K562 (cell line): ENCODE measurements around the gene AMZ2. TPM values are rescaled to one million over a fixed set of nuclear protein-coding genes. Genes with fewer than 3 reads are reported as not detected.
"Not testable (repeated sequence)": the region's sequence is repeated elsewhere in the genome, so short reads cannot be mapped to it uniquely, and the experiment has no call there.

ENCODE experiments used
- BCOR ChIP-seq: fragments of 450-650 bp; IDR thresholded peaks from 2 replicates; pipeline ENCODE4 v1.6.1; 2016
- EHMT2 ChIP-seq: fragments of 450-650 bp; IDR thresholded peaks from 2 replicates; pipeline ENCODE4 v1.6.1; 2018; ENCODE audit warnings: antibody characterized with exemption
- ELF4 ChIP-seq: fragments of 450-650 bp; formaldehyde crosslinking; IDR thresholded peaks from 2 replicates; pipeline ENCODE4 v1.4.0; 2022; ENCODE audit warnings: missing genetic modification characterization
- EP300 ChIP-seq: IDR thresholded peaks from 2 replicates; pipeline ENCODE4 v1.6.1; 2012; ENCODE audit warnings: low read length, improper control_type of control experiment
- EP400 ChIP-seq: fragments of 450-650 bp; IDR thresholded peaks from 2 replicates; pipeline ENCODE4 v1.6.1; 2017; ENCODE audit warnings: antibody characterized with exemption, mild to moderate bottlenecking, moderate library complexity
- FOXM1 ChIP-seq, 2 experiments: fragments of 450-650 bp in 1 of 2; sonication (generic) in 1 of 2; formaldehyde crosslinking in 1 of 2; IDR thresholded peaks; 2 replicates each; pipeline versions ENCODE4 v1.6.1 to v1.9.0; 2017 to 2022; ENCODE audit warnings: low read depth in 2 of 2, mild to moderate bottlenecking in 2 of 2, missing genetic modification reagents in 1 of 2, moderate library complexity in 1 of 2
- HDAC1 ChIP-seq, 2 experiments: fragments of 450-650 bp; IDR thresholded peaks; 2 replicates each; pipeline ENCODE4 v1.6.1; 2016 to 2017; ENCODE audit warnings: inconsistent platforms in 1 of 2, mild to moderate bottlenecking in 1 of 2, moderate library complexity in 1 of 2
- HDAC2 ChIP-seq: fragments of 450-650 bp; IDR thresholded peaks from 2 replicates; pipeline ENCODE4 v1.6.1; 2016; ENCODE audit warnings: mild to moderate bottlenecking
- HDAC3 ChIP-seq: fragments of 450-650 bp; IDR thresholded peaks from 2 replicates; pipeline ENCODE4 v1.6.1; 2018; ENCODE audit warnings: borderline replicate concordance, mild to moderate bottlenecking, moderate library complexity; ENCODE audit not compliant: partially characterized antibody
- HLTF ChIP-seq: fragments of 450-650 bp; IDR thresholded peaks from 2 replicates; pipeline ENCODE4 v1.6.1; 2016
- KDM1A ChIP-seq, 2 experiments: fragments of 450-650 bp; IDR thresholded peaks; 2 replicates each; pipeline ENCODE4 v1.6.1; 2016; ENCODE audit warnings: mild to moderate bottlenecking in 2 of 2
- KLF16 ChIP-seq: IDR thresholded peaks from 2 replicates; pipeline ENCODE4 v1.6.1; 2016; ENCODE audit warnings: antibody characterized with exemption
- MEF2D ChIP-seq: conservative IDR thresholded peaks from 2 replicates; pipeline ENCODE4 v1.6.1; 2016; ENCODE audit warnings: low read depth, missing genetic modification characterization, missing compliant biosample characterization
- RCOR1 ChIP-seq, 2 experiments: IDR thresholded peaks; 2 replicates each; pipeline ENCODE4 v1.6.1; 2012; ENCODE audit warnings: low read depth in 2 of 2, low read length in 2 of 2, borderline replicate concordance in 1 of 2, improper control_type of control experiment in 1 of 2
- SMARCE1 ChIP-seq: fragments of 450-650 bp; IDR thresholded peaks from 2 replicates; pipeline ENCODE4 v1.7.1; 2016; ENCODE audit warnings: mild to moderate bottlenecking
- SOX6 ChIP-seq: fragments of 450-650 bp; IDR thresholded peaks from 2 replicates; pipeline ENCODE4 v1.6.1; 2014; ENCODE audit warnings: mild to moderate bottlenecking
- SRF ChIP-seq, 2 experiments: fragments of 250-450, 450-650 bp in 1 of 2; sonication (Bioruptor Pico) in 1 of 2; sonication (generic) in 1 of 2; formaldehyde crosslinking; IDR thresholded peaks; 2 replicates each; pipeline versions ENCODE4 v1.5.0 to v1.5.1; 2020 to 2022; ENCODE audit warnings: mild to moderate bottlenecking in 1 of 2, missing genetic modification reagents in 1 of 2
- TEAD4 ChIP-seq, 2 experiments: sonication (generic) in 1 of 2; formaldehyde crosslinking in 1 of 2; IDR thresholded peaks; 2 replicates each; pipeline versions ENCODE4 v1.6.1 to v1.8.0; 2012 to 2022; ENCODE audit warnings: borderline replicate concordance in 1 of 2, inconsistent platforms in 1 of 2, low read length in 1 of 2, mild to moderate bottlenecking in 1 of 2, missing genetic modification reagents in 1 of 2
- TOE1 ChIP-seq, 2 experiments: fragments of 450-650 bp in 1 of 2; sonication (generic) in 1 of 2; formaldehyde crosslinking in 1 of 2; IDR thresholded peaks; 2 replicates each; pipeline versions ENCODE4 v1.7.1 to v1.8.0; 2016 to 2022; ENCODE audit warnings: borderline replicate concordance in 2 of 2, mild to moderate bottlenecking in 2 of 2, antibody characterized with exemption in 1 of 2, inconsistent platforms in 1 of 2, low read depth in 1 of 2, missing genetic modification reagents in 1 of 2, moderate library complexity in 1 of 2
- TRIM24 ChIP-seq, 2 experiments: fragments of 450-650 bp; IDR thresholded peaks; 2 replicates each; pipeline ENCODE4 v1.6.1; 2016
- polyA plus RNA-seq, 8 experiments: library from polyadenylated mRNA; depleted of rRNA in 4 of 8; stranded (reverse) in 5 of 8; unstranded in 3 of 8; fragments of >200 nt; fragmentation: Nextera tagmentation in 2 of 8; fragmentation: Illumina TruSeq in 1 of 8; extraction: Ambion mirVana in 2 of 8; extraction: Trizol in 1 of 8; gene quantifications; 2 replicates each; pipeline versions ENCODE4 v1.2.1 to v1.2.3, GENCODE V29; 2011 to 2014; ENCODE audit warnings: inconsistent platforms in 1 of 8, missing spikeins in 1 of 8
- total RNA-seq, 7 experiments: library from RNA; depleted of rRNA in 6 of 7; stranded (reverse); fragments of >200 nt in 6 of 7; fragmentation: Illumina TruSeq in 2 of 7; extraction: Trizol in 2 of 7; gene quantifications; 2 replicates each; pipeline versions ENCODE4 v1.2.1 to v1.2.3, GENCODE V29; 2011 to 2021; ENCODE audit warnings: low replicate concordance in 1 of 7
- TF ChIP-seq, protein P1 (sequence below), 2 experiments: fragments of 450-650 bp; conservative IDR thresholded peaks; 2 replicates each; pipeline ENCODE4 v1.6.1; 2017; ENCODE audit warnings: mild to moderate bottlenecking in 2 of 2, moderate library complexity in 2 of 2
- TF ChIP-seq, protein P2 (sequence below): fragments of 450-650 bp; IDR thresholded peaks from 2 replicates; pipeline ENCODE4 v1.6.1; 2016

AMZ2 gene
- total and polyA plus RNA-seq, 9 of the 15 experiments (the other 6 are each of a cell fraction or from before 2014, with no cell fraction given), result 22.6 to 92.2 (median 52.6) TPM

DNA sequence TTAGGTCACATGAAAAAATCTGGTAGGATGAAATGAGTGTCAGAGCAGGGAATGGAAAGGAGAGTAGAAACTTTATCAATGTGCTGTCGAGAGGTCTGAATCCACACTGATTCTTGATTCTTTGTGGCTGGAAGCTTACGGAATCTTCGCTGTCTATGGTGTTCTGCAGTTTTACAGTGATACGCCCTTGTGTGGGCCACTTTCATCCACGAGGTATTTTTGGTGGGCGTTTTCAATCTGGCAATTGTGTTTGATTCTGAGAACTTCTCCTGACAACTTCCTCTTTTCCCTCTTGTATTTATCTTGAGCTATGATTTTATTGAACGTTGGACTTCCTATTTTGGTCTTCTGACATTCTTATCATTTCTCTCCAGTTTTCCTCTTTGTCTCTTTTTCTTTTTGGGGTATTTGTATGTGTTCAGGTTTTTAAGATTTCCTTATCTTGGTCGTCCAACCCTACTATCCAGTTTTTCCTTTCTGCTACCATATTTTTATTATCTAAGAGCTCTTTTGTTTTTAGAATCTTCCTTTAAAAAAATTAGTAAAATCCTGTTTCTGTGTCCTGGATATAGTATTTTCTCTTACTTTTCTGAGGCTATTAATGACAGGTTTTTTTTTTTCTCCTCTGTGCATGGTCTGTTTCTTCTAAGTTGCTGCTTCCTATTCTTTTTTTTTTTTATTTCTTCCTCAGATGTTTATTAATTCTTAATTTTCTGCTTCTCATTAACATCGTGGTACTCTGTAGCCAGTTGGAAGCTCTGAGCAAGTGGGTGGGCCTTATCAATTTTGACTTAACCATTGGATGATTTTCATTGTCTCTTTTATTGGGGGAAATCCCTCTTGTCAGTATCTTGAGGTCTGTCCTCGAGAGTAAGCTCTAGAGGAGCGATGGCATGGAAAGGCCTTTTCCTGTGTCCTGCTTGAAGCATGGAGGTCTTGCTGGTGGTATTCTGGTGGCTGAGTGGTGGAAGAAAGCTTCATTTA, 34.1 kb upstream of the AMZ2 start (continued):
- TF ChIP-seq, protein P1, sequence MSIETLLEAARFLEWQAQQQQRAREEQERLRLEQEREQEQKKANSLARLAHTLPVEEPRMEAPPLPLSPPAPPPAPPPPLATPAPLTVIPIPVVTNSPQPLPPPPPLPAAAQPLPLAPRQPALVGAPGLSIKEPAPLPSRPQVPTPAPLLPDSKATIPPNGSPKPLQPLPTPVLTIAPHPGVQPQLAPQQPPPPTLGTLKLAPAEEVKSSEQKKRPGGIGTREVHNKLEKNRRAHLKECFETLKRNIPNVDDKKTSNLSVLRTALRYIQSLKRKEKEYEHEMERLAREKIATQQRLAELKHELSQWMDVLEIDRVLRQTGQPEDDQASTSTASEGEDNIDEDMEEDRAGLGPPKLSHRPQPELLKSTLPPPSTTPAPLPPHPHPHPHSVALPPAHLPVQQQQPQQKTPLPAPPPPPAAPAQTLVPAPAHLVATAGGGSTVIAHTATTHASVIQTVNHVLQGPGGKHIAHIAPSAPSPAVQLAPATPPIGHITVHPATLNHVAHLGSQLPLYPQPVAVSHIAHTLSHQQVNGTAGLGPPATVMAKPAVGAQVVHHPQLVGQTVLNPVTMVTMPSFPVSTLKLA (conservative IDR thresholded peaks at IDR 0.05), result peak in 1 of 2 experiments; percentile 43; a peak in 2 of 4 replicates
- TF ChIP-seq SOX6 (peak; percentile 94), SMARCE1 (peak; percentile 84; the same call in 1 of the 2 replicates), EP300 (peak; percentile 53), KDM1A (IDR thresholded peaks at IDR 0.05) (peak; percentile 95), TEAD4 (IDR thresholded peaks at IDR 0.05; ENCODE audit: low read length) (peak; percentile 67; the same call in 1 of the 2 replicates), BCOR (peak; percentile 52; the same call in 1 of the 2 replicates), HDAC3 (peak; percentile 74), HDAC2 (peak; percentile 93), FOXM1 (IDR thresholded peaks at IDR 0.05; ENCODE audit: low read depth) (peak; percentile 39; the same call in 1 of the 2 replicates), HLTF (0 out of 2 replicates have a peak, but pooled peaks have one; percentile 67), EHMT2 (peak; percentile 37; the same call in 1 of the 2 replicates), MEF2D (tag) (peak; percentile 58; the same call in 1 of the 2 replicates), TOE1 (IDR thresholded peaks at IDR 0.05; ENCODE audit: borderline replicate concordance) (0 out of 2 replicates have a peak, but pooled peaks have one; percentile 32), ELF4 (0 out of 2 replicates have a peak, but pooled peaks have one; percentile 24), RCOR1 (IDR thresholded peaks at IDR 0.05; ENCODE audit: borderline replicate concordance in 1 of 2, low read depth in 2 of 2, low read length in 2 of 2) (peak; percentile 47 to 95; a peak in 3 of 4 replicates), TRIM24 (IDR thresholded peaks at IDR 0.05) (peak; percentile 38 to 57; a peak in 1 of 4 replicates), KLF16 (peak; percentile 69), HDAC1 (IDR thresholded peaks at IDR 0.05) (peak in 1 of 2 experiments; percentile 95; a peak in 2 of 4 replicates), SRF (CRISPR knock-in tag; IDR thresholded peaks at IDR 0.05) (peak in 1 of 2 experiments; percentile 83; a peak in 2 of 4 replicates), EP400 (peak; percentile 21; the same call in 1 of the 2 replicates)
- not testable (repeated sequence) for TF ChIP-seq TEAD4 (CRISPR knock-in tag; IDR thresholded peaks at IDR 0.05; ENCODE audit: borderline replicate concordance); FOXM1 (CRISPR knock-in tag; IDR thresholded peaks at IDR 0.05; ENCODE audit: low read depth); TOE1 (CRISPR knock-in tag; IDR thresholded peaks at IDR 0.05; ENCODE audit: borderline replicate concordance, low read depth)
- TF ChIP-seq, protein P2, sequence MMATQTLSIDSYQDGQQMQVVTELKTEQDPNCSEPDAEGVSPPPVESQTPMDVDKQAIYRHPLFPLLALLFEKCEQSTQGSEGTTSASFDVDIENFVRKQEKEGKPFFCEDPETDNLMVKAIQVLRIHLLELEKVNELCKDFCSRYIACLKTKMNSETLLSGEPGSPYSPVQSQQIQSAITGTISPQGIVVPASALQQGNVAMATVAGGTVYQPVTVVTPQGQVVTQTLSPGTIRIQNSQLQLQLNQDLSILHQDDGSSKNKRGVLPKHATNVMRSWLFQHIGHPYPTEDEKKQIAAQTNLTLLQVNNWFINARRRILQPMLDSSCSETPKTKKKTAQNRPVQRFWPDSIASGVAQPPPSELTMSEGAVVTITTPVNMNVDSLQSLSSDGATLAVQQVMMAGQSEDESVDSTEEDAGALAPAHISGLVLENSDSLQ, result peak; percentile 24; the same call in 1 of the 2 replicates
